Peyer's patch (tissue), 4 donors: Measurements from ENCODE around the gene PYGL.

Experiments
- CTCF ChIP-seq, 6 experiments: fragments of 450-650 bp in 4 of 6; fragments of 200-600 bp in 2 of 6; sonication (generic) in 1 of 6; IDR thresholded peaks; one replicate each; pipeline ENCODE4 v1.5.1; 2017 to 2019; ENCODE audit warnings: antibody characterized with exemption in 6 of 6, mild to moderate bottlenecking in 3 of 6, moderate library complexity in 1 of 6
- POLR2A ChIP-seq, 2 donors: fragments of 450-650 bp; IDR thresholded peaks; one replicate each; pipeline ENCODE4 v1.5.1; 2017; ENCODE audit warnings: antibody characterized with exemption in 2 of 2, mild to moderate bottlenecking in 2 of 2, moderate library complexity in 2 of 2

DNA sequence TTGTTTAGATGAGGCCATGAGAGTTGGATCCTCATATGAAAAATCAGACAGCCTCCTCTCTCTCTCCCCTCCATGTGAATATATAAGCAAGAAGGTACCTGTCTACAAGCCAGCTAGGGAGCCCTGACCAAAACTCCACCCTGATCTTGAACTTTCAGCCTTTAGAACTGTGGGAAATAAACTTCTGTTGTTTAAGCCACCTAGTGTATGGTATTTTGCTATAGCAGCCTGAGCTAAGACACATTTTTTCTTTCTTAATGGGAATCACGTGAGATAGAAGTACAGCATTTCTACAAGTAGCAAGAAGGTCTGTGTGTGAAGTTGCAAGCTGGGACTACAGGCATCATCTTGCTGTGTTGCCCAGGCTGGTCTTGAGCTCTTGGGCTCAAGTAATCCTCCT lies 88.7 kb downstream of the PYGL start:
- TF ChIP-seq CTCF (IDR thresholded peaks at IDR 0.05) = no peak
- TF ChIP-seq POLR2A (IDR thresholded peaks at IDR 0.05) = no peak
